ENCODE results near the gene UNK.
"Not testable (repeated sequence)": the region's sequence is repeated elsewhere in the genome, so short reads cannot be mapped to it uniquely, and the experiment has no call there.

Gene UNK

DNA sequence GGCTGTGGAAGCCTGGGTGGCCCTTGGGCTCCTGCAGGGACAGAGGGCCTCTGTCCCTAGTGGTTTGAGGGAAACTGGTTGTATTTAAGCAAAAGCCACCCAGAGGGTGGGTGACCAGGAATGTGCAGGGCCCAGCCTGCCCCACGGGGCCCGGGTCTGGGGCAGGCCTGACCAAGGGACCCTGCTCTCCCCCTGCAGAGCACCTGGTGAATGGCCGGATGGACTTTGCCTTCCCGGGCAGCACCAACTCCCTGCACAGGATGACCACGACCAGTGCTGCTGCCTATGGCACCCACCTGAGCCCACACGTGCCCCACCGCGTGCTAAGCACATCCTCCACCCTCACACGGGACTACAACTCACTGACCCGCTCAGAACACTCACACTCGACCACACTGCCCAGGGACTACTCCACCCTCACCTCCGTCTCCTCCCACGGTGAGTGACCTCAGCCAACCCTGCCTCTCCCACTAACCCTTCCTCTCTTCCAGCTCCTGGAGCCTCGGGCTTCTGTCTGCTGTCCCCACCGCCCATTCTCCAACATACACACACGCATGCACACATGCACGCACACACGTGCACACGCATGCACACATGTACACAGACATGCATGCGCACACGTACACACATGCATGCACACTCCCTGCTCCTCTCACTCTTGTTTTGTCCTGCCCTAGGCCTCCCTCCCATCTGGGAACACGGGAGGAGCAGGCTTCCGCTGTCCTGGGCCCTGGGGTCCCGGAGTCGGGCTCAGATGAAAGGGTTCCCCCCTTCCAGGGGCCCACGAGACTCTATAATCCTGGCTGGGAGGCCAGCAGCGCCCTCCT, 30.0 kb upstream of the UNK start:
- no peak for DNase-seq
- ATAC-seq = no peak

DNA sequence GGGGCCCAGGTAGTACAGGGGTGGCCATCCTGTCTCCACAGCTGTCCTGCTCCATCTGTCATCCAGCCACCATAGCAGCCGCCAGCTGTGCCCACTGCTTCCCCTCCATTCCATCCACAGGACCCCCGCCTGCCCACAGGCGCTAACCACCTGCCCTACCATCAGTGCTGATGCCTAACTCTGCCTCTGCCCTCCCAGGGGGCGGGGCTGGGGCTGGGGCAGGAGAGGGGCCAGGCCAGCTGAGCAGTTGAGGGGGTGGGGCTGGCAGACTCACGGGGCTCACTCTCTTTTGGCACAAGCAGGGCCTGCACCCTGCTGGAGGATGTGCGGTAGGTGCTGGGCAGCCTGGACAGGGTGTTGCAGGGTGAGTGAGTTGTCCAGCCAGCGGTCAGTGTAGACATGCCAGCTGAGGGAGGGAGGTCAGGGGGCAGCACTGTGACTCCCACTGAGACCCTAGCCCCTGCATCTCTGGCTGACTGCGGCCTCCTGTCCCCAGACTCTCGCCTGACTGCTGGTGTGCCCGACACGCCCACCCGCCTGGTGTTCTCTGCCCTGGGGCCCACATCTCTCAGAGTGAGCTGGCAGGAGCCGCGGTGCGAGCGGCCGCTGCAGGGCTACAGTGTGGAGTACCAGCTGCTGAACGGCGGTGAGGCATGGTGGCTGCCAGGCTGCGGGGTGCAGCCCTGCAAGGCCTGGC, 29.3 kb upstream of the UNK start:
- ATAC-seq = no peak
- no peak for DNase-seq

DNA sequence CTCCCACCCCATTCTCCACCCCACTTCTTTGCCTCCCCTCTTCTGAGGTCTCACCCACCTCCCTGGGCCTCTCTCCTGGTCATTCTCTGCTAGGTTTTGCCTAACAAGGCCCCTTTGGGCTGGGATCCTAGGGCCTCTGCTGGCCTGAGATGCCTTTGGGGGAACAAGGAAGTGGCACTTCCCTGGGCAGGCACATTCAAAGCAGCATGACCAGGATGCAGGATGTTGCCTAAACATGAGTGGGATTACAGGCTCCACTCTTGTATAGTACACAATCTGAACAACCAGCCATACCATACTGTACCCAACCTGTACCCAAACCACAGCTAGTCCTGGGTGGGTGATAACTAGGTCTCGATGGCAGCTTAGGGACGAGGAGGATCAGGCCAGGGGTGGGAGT, 28.6 kb upstream of the UNK start:
- no peak for DNase-seq

DNA sequence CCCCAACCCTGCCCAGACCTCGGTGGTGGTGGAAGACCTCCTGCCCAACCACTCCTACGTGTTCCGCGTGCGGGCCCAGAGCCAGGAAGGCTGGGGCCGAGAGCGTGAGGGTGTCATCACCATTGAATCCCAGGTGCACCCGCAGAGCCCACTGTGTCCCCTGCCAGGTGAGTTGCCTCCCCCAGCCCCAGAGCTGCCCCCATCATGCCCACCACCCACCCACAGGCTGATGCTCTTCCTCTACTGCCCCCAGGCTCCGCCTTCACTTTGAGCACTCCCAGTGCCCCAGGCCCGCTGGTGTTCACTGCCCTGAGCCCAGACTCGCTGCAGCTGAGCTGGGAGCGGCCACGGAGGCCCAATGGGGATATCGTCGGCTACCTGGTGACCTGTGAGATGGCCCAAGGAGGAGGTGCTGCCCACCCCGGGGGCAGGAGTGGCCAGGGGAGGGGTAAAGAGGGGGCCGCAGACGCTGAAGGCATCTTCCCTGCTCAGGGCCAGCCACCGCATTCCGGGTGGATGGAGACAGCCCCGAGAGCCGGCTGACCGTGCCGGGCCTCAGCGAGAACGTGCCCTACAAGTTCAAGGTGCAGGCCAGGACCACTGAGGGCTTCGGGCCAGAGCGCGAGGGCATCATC, 28.0 kb upstream of the UNK start:
- ATAC-seq (no peak), DNase-seq (no peak)

More for the DNA sequence above, 28.6 kb upstream of the UNK start:
- ATAC-seq = no peak

DNA sequence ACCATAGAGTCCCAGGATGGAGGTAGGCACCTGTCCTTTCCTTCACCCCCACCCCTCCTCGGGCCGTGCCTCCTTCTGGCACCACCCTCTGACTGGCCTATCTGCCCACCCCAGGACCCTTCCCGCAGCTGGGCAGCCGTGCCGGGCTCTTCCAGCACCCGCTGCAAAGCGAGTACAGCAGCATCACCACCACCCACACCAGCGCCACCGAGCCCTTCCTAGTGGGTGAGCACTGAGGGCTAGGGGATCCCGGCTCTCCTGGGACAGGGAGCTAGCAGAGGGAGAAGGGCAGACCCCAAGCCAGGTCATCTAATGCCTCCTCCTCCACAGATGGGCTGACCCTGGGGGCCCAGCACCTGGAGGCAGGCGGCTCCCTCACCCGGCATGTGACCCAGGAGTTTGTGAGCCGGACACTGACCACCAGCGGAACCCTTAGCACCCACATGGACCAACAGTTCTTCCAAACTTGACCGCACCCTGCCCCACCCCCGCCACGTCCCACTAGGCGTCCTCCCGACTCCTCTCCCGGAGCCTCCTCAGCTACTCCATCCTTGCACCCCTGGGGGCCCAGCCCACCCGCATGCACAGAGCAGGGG, 27.4 kb upstream of the UNK start:
- no peak for ATAC-seq
- DNase-seq = no peak

DNA sequence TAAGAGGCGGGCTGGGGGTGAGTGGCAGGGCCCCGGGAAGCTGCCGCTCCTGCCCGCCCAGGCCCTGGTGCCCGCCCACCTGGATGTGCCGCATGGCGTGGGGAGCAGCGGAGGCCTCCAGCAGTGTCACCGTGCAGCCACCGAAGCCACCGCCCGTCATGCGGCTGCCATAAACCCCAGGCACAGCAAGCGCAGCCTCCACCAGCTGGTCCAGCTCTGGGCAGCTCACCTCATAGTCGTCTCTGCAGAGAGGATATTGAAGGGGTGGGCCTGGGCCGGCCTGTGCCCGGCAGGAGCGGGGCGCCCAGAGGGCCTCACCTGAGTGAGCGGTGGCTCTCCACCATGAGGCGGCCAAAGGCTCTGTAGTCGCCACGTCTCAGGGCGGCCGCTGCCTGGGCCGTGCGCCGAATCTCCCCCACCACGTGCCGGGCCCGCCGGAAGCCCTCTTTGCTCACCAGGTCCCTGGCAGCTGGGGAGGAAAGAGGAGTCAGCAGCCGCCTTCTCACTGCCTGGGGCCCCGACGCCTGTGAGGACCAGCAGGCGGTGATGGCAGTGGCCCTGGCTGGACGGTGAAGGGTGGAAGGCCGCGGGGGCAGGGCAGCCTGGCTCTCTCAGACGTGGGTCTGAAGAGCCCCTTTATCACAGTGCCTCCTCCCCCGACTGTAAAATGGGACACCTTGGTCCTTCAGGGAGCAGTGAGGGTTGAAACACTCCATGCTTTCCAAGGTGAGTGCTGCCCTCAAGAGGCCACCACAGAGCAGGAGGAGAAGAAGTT, 26.3 kb upstream of the UNK start:
- no peak for ATAC-seq
- no peak for DNase-seq

DNA sequence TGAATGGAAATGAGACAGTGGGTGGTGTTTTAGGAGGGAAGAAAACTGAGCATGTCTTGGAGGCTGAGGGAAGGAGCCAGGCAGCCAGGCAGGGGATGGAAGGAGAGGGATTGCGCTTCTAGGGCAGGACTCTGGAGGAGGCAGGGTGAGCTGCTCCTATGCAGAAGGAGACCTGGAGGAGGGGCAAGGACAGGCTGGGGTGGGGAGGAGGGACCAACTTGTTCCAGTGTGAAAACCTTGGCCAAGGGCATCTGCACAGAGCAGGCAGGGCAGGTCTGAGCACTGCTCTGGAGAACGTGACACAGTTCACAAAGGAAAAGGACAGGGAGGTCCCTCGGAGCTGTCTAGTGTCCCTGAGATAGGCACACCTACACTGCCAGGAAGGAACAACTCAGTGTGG, 25.1 kb upstream of the UNK start:
- no peak for DNase-seq
- no peak for ATAC-seq

DNA sequence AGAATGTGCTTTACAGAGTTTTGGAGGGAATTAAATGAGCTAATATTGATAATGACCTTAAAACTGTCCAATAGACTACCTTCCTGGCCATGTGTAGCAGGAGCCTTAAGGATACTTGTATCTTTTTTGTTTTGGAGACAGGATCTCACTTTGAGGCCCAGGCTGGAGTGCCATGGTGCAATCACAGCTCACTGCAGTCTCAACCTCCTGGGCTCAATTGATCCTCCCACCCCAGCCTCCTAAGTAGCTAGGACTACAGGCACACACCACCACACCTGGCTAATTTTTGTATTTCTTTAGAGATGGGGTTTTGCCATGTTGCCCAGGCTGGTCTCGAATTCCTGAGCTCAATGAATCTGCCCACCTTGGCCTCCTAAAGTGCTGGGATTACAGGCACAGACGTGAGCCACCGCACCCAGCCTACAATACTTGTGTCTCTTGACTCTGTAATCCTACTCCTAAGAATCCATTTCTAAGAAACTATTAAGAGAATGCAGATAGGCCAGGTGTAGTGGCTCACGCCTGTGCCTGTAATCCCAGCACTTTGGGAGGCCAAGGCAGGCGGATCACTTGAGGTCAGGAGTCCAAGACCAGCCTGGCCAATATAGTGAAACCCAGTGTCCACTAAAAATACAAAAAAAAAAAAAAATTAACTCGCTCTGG, 24.5 kb upstream of the UNK start:
- ATAC-seq, DNase-seq: not testable (repeated sequence)

DNA sequence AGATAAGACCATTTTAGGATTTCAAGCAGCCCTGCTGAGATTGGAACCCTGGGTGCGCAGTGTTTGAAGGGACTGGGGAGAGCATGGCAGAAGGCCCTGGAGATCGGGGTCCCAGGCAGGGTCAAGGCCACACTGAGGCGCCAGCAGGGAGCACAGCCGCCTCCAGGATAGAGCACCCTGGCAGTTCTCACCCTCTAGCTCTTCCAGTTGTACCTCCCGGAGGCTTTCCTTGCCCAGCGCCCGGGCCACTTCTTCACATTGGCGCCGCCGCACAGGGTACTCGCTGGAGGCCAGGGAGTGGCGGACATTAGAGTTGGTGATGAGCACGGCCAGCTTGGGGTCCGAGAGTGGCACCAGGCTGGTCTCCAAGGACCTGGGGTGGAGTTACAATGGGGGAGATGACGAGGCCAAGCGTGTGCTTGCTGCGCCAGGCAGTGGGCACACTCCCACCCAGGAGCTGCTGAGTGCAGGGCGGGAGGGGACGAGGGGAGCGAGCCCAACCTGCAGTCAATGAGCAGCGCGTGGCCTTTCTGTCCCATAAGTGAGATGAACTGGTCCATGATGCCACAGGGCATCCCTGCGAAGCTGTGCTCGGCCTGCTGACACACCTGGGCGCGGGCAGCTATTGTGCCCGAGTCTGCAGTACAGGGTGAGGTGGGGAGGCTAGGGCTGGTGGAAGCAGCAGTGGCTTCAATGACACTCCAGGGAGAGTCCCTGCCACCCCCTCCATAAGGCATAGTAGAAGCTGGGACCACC, 21.9 kb upstream of the UNK start:
- ATAC-seq (no peak), DNase-seq (no peak)

DNA sequence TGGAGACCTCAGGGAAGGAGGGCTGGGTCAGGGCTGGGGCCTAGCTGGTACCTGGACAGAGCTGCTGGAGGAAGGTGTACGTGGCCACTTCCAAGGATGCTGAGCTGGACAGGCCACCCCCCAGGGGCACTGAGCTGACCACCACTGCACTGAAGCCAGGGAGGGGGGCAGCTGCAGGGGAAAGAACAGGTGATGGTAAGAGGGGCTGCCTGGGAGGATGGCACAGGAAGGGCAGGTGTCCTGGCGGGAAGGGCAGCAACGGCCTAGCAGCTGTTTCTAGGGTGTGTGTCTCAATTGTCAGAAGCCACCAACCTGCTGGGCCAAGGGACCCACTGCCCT, 21.4 kb upstream of the UNK start:
- DNase-seq (no peak), ATAC-seq (no peak)

DNA sequence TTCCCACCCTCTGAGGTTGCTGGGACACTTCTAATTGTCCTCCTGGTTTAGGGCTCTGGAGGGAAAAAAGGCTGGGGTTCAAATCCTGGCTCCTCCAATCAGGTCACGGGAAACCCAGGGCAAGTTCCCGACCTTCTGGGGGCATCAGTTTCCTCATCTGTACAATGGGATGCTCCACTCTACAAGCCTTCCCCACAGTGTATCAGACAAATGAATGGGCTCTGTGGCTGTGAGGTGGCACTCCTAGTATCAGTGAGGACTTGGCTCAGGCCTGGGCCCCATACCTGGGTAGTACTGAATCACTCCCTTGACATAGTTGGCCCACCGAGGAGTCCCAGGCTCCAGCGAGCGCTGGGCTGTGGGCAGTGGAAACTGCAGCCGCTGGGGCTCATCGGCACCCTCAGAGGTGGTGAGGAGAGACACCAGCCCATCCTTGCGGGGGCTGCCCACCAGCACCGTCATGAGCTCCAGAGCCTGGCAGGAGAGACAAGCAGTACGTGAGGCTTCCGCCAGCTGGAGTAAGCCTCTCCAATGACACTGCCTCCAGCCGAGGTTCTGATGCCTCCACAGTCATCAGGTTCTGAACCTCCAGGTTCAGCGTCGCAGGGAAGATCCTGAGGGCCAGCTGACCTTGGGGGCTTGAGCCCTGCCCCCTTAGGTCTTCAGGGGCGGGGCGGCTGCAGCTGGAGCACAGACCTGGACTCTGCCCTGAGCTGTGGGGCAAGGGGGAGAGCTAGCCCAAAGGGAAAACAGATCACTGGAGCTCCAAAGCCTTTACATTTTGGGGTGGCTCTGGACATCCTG, 20.8 kb upstream of the UNK start:
- DNase-seq (no peak), ATAC-seq (no peak)

DNA sequence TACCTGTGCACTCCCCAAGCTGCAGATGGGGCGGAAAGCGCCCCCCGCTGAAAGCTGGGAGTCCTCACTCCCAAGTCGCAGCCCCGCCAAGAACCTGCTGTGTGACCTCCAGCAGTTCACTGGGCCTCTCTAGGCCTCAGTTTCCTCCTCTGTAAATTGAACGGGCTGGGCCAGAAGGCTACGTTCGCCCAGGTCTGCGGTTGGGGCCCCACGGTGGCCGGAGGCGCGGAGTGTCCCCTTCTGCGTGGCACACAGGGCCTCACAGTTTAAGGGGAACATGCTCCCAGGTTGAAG, 20.2 kb upstream of the UNK start:
- no peak for DNase-seq
- no peak for ATAC-seq

DNA sequence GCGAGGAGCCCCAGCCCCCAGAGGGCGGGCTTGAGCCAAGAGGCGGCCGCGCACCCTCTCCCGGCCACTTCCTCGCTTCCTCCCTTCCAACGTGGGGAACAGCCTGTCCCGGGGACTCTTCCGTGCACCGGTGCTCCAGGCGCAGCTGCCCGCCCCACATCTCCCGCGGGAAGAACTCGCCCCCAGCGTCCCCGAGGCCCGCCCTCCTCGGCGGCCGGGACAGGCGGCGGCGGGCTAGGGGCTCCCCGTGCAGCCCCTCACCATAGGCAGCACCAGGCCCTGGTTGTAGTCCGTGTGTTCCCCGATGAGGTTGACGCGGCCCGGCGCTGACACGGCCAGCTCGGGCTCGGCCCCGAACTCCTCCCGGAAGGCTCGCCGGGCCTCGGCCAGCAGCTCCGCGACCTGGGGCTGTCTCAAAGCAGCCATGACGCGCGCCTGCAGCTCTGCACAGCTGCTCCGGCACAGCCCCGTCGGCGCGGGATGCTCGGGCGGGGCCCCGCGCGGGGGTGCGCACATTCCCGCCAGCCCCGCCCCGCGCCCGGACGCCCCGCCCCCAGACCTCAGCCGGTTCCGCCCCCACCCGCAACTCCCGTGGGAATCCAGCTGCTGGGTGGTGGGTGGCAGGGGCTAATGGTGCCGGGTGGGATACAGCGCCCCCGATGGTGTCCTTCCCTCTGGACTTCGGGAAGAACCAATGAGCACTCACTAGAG, 19.7 kb upstream of the UNK start, which contains the start of gene GALK1:
Gene GALK1 (minus strand): TSS at position 482 of the 711 bp plus-strand sequence. CDS start 56 bp downstream, at position 426.
- ATAC-seq = peak; percentile 92

DNA sequence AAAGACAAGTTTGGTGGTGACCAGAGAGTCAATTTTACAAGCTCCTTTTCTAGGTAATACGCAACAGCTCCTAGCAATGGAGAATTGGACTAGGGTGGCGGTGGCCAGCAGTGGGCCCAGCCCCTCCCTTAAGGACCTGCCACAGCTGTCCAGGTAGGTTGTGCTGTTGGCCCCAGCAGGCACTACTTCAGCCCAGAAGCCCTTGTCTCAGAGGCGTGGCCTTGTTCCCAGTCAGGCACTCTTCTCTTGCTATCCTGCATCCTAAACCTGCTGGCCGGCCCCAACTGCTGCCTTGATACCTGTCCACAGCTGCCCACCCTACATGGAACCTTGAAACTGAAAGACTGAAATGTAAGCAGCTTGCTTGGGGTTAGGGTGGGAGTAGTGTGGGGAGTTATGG, 18.6 kb upstream of the UNK start:
- DNase-seq = no peak

More for the DNA sequence above, 19.7 kb upstream of the UNK start, which contains the start of gene GALK1:
- DNase-seq = peak; percentile 81

DNA sequence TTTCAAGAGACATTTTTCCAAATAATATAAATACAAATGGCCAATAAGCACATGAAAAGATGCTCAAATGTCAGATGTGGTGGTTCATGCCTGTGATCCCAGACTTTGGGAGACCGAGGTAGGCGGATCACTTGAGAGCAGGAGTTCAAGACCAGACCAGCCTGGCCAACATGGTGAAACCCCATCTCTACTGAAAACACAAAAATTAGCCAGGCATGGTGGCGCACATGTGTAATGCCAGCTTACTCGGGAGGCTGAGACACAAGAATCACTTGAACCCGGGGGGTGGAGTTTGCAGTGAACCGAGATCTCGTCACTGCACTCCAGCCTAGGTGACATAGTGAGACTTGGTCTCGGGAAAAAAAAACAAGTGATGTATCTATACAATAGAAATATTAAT, 16.7 kb upstream of the UNK start:
- DNase-seq (no peak), ATAC-seq (no peak)

More for the DNA sequence above, 18.6 kb upstream of the UNK start:
- ATAC-seq = no peak

DNA sequence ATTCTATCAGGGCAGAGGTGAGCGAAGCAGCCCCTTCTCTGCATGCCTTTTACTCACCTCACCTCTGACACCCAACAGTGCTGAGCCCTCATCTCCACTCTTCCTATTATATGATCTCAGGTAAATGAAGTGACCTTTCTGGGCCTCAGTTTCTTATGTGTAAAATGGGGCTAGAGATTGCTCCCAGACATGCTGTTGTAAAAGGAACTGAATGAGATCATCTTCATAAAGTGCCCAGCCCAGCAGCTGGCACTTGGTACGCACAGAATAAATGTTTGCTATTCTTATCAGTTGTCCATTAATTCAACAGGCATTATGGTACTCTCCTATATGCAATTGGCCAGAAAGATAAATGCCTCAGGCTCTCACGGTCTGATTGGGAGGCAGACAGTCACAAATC, 15.1 kb upstream of the UNK start:
- ATAC-seq = no peak
- DNase-seq = no peak

DNA sequence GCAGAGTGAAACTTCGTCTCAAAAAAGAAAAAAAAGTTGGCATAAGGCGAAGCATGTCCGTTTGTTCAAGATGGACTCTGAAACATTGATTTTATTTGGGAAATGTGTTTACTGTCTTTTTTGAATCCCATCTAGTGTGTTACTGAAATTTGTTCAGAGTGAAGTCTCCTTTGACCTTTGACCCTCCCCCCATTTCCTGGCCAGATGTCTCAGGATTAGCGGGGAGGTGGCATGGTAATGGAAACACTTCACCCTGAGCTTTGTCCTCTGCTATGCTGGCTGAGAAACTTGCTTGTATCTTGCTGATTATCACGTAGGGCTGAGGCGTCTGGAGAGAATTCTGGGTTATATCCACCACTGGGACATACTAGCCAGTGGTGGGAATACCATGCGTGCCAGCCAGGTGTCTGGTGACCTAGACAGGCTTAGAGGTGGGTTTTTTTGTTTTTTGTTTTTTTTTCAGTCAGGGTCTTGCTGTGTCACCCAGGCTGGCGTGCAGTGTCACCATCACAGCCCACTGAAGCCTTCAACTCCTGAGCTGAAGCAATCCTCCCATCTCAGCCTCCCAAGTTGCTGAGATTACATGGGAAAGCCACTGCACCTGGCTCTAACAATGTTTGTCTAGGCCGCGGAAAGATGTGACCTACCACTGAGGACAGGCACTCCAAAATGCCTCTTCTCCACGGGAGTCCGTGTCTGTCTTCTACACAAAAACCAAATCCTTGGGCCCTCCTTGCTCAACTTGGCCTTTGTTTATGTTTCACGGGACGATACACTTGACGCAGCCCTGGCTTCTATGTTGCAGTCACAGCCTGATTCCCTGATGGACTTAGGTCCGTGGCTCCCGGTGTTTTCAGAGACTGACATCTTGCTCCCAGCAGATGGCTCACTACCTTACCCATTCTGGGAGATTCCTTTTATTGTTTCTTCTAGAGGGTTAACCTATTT, 13.0 kb upstream of the UNK start:
- ATAC-seq = no peak
- DNase-seq = no peak

DNA sequence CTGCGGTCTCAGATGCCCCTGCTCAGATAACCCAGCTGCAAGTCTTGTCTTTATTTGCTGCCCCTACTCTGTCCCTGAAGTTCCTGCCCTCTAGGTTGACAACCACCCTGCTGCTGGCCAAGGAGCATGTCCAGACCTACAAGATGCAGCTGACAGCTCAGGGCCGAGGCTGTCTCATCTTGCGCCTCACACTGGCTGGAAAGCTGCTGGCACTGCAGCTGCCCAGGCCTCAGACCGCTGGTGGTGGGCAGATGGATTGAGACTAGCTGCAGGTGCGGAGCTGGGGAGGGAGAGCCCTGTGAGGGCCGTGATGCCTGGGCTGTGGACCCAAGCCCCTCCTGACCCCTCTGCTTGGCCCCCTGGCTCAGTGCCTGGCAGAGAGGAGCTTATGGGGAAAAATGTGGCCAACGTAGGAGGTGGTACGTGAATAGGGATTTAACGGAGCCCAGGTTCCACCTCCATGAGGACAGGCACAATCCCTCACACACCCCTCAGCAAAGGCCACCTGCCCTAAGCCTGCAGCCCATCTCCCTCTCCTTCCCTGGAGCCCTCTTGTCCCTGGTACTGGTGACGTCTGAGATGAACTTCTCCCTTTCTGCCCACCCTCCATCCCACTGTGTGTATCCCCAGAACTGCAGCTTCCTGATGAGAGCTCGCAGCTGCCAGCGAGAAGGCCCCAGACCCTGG, 11.3 kb upstream of the UNK start:
- DNase-seq (no peak), ATAC-seq (no peak)

All from stimulated activated naive CD8-positive, alpha-beta T cell treated with anti-CD3 and anti-CD28 coated beads, Interleukin-15, Interleukin-2, amounts not matched to agents 100 U/mL and 50 U/mL, for 24 hours (primary cell).